Measurements from ENCODE around the gene DCAF5. TPM values are rescaled to one million over a fixed set of nuclear protein-coding genes. Genes with fewer than 3 reads are reported as not detected.

Gene DCAF5
- total RNA-seq, 1 experiment from 2014 or later, result 12.8 TPM

DNA sequence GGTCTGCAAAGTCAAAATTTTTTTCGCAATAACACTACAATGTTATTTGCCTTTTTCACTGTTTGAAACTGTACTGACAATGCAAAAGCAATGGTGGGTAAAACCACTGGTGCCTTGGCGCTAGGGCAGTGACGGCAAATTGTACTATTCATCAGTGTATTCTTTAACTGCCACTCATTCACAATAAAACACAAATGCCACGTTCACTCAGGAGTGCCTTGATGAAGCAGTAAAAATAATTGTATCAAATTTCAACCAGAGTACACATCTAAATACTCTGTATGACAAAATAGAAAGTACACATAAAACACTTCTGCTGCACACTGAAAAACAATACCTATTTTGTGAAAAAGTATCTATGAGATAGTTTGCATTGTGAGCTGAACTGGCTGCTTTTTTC, 17.8 kb downstream of the DCAF5 start:
- Histone ChIP-seq H3K27ac (no peak overlapping the region), H3K4me1 (replicated peaks) (peaks cover 29% of the 10 kb centered on the region), H3K36me3 (no peaks in the 10 kb centered on the region), H3K4me3 (no peak overlapping the region), H3K27me3 (replicated peaks) (no peaks in the 10 kb centered on the region), H3K9me3 (replicated peaks) (no peaks in the 10 kb centered on the region)
- DNase-seq (ENCODE audit: low read depth in 1 of 2, low spot score in 2 of 2), result no peak

DNA sequence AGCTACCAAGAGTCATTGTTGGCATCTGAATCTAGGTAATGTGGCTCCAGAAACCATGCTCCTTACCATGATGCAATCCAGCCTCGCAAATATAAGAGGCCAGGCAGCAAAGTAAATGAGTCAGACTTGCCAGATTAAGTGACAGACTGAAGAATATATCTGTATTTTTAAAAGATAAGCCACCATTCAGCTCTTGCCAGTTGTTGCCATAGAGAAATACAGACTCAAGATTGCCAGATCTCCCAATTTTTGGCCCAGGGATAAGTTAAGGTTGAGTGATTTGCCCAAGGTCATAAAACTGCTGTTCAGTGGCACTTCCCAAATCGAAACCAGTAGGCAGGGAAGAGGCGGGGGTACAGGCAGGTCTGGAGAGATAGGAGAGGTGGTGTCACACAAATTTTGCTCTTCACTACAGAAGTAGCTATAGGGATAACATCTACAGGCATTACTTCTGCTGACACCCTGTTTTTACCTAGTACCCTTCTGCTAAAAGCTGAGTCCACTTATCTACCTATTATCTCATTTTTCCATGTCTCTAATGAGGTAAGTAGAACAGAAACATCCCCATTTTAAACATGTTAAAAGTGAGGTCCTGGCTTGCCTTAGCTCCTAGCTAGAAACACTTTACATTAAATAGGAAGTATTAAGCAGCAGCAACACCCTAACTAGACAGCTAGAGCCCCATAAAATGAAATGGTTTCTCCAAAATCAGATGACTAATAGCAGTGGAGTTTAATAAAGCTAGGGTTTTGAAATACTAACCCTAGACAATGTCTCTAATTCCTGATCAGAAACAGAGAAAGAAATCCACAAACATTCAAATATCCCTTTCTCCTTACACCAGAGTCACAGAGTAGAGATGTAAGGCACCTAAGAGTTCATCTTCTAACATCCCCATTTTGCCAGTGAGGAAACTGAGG, 19.5 kb downstream of the DCAF5 start:
- Histone ChIP-seq H3K4me1 (replicated peaks) (peaks cover 34% of the 10 kb centered on the region), H3K9me3 (replicated peaks) (no peaks in the 10 kb centered on the region), H3K27me3 (replicated peaks) (no peaks in the 10 kb centered on the region), H3K4me3 (no peak overlapping the region), H3K27ac (no peak overlapping the region), H3K36me3 (no peaks in the 10 kb centered on the region)
- peak in 1 of 2 experiments; percentile 11 for DNase-seq (ENCODE audit: low read depth in 1 of 2, low spot score in 2 of 2)

DNA sequence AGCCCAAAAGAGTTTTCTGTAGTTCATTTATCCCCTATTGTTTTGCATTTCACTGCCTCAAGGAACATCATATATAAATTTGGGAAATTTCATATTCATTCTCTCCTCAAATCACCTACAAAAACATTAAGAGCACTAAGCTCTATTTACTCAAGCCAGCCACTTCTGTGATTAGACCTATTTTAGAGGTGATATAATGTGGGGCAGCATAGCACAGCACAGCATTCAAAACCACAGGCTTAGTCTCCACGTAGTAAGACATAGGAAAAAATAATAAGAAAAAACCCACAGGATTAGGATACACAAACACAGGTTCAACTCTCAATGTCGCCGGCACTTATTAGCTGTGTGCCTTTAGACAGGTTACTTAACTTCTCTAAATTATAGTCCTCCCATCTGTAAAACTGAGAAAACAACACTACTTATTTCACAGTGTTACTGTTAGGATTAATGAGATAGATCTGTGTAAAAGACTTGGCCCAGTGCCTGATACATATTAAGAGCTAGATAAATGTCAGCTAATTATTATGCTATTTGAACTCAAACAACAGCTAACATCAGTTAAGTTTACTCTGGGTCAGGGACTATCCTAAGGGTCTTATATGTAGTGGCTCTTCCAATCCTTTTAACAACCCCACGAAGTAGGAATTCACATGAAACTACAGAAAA, 20.3 kb downstream of the DCAF5 start:
- Histone ChIP-seq H3K27me3 (replicated peaks) (no peaks in the 10 kb centered on the region), H3K4me1 (replicated peaks) (peaks cover 26% of the 10 kb centered on the region), H3K9me3 (replicated peaks) (no peaks in the 10 kb centered on the region), H3K4me3 (no peak overlapping the region), H3K36me3 (no peaks in the 10 kb centered on the region), H3K27ac (no peak overlapping the region)
- no peak for DNase-seq (ENCODE audit: low read depth in 1 of 2, low spot score in 2 of 2)

DNA sequence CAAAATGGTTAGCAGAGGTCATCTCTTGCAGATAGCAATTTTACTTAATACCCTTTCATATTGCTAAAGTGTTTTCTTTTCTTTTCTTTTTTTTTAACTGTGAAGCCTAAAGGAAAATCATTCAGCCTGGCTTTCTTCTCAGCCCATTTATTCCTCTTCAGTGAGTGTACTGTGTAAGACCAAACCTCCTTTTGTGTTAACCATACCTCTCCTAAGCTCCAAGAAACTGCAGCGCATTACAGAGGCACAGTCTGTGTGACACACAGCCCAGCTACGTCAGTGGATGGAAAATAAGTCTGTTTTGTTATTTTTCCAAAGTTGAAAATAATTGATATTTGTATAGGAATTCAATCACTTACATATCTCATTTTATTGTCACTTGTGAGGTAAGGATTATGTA, 21.7 kb downstream of the DCAF5 start:
- no peaks in the 10 kb centered on the region for H3K36me3 ChIP-seq
- no peak for DNase-seq (ENCODE audit: low read depth in 1 of 2, low spot score in 2 of 2)
- no peaks in the 10 kb centered on the region for H3K27me3 ChIP-seq (replicated peaks)
- H3K9me3 ChIP-seq (replicated peaks), result no peaks in the 10 kb centered on the region
- no peak overlapping the region for H3K4me3 ChIP-seq
- H3K27ac ChIP-seq, result no peak overlapping the region
- peaks cover 18% of the 10 kb centered on the region for H3K4me1 ChIP-seq (replicated peaks)

DNA sequence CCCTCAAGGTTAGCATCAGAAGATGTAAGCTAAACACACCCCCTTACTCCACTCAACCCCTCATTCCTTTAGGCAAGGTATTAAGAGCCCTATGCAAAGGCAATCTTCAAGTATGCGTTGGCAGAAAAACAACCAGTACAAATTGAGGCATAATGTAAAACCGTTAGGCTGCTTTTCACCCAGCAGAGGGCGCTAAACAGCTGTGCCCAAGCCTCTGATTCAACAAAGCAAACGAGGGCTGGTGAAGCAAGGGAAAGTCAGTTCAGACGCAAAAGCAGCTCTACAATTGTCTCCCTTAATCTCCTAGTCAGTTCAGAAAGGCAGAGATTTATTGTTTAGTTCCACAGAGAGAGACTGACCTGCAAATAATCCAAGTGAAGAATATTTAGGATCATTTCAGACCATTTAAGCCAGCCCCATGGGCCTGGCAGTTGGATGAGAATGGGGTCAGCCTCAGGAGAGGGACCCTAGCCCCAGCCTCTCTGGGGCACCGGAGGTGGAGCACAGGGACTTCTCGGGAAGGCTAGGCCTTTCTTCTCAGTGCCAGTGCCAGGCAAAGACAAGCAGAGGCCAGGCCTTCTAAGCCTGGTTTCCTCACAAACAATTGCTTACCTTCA, 23.5 kb downstream of the DCAF5 start:
- no peaks in the 10 kb centered on the region for H3K9me3 ChIP-seq (replicated peaks)
- peak; percentile 52 to 70 for DNase-seq (ENCODE audit: low read depth in 1 of 2, low spot score in 2 of 2)
- H3K27ac ChIP-seq, result 0 out of 2 replicates have a peak overlapping the region, but pooled peaks have one; percentile 10
- H3K27me3 ChIP-seq (replicated peaks), result no peaks in the 10 kb centered on the region
- H3K36me3 ChIP-seq, result no peaks in the 10 kb centered on the region
- H3K4me1 ChIP-seq (replicated peaks), result peaks cover 18% of the 10 kb centered on the region
- no peak overlapping the region for H3K4me3 ChIP-seq

DNA sequence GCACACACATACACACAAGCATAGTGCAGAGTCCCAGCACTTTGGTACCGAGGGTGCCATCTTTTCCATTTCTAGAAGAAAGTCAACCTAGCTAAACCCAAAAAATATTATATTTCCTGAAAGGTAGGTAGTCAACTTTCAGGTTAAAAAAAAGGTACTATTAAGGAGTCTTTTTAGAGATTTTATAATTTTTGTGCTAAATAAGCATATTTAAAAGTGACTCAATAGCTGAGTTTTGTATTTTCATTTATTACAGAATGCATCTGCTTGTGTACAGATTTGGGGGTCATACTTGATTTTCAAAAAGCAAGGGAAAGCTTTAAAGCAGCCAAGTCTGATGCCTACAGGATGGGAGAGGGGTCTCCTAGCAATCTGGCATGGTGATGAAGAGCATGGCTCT, 34.6 kb downstream of the DCAF5 start:
- Histone ChIP-seq H3K27me3 (replicated peaks) (no peaks in the 10 kb centered on the region), H3K36me3 (peaks cover 29% of the 10 kb centered on the region)

DNA sequence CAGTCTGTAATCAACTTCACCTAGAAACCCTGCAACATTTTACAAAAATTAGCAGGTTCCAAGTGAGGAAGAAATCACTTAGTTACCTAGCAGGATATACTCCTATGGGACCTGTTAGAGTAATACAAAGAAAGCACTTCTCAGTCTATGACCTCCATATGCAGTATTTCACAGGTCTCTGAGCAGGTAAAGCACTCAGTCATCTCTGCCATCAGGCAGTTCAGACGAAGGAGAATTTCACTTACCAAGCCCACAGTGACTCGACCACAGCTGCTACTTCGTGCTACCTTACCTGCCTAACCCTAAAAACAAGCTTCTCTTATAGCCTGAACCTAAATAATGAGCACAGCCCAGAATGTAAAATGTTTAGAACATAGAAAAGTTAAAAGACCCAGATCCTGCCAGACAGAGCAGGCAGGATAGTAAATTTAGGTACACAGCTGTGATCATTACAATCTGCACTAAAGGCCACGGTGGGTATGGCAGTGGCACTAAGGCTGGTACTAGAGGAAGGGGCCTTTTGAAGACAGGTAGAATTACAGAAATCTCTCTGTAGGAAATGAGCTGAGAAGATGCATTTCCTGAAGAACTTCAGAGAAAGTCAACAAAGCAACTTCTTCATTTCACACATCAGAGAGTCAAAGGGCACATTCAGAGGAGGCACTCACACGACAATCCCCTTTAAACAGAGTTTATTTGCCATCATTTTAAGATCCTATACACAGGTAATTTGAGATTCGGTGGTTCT, 35.7 kb downstream of the DCAF5 start:
- Histone ChIP-seq H3K36me3 (peaks cover 29% of the 10 kb centered on the region), H3K27me3 (replicated peaks) (no peaks in the 10 kb centered on the region), H3K4me3 (no peak overlapping the region), H3K9me3 (replicated peaks) (no peaks in the 10 kb centered on the region), H3K4me1 (replicated peaks) (no peaks in the 10 kb centered on the region), H3K27ac (no peak overlapping the region)
- DNase-seq (ENCODE audit: low read depth in 1 of 2, low spot score in 2 of 2), result no peak

More for the DNA sequence above, 34.6 kb downstream of the DCAF5 start:
- Histone ChIP-seq H3K4me1 (replicated peaks) (no peaks in the 10 kb centered on the region), H3K27ac (no peak overlapping the region), H3K9me3 (replicated peaks) (no peaks in the 10 kb centered on the region), H3K4me3 (no peak overlapping the region)
- no peak for DNase-seq (ENCODE audit: low read depth in 1 of 2, low spot score in 2 of 2)

DNA sequence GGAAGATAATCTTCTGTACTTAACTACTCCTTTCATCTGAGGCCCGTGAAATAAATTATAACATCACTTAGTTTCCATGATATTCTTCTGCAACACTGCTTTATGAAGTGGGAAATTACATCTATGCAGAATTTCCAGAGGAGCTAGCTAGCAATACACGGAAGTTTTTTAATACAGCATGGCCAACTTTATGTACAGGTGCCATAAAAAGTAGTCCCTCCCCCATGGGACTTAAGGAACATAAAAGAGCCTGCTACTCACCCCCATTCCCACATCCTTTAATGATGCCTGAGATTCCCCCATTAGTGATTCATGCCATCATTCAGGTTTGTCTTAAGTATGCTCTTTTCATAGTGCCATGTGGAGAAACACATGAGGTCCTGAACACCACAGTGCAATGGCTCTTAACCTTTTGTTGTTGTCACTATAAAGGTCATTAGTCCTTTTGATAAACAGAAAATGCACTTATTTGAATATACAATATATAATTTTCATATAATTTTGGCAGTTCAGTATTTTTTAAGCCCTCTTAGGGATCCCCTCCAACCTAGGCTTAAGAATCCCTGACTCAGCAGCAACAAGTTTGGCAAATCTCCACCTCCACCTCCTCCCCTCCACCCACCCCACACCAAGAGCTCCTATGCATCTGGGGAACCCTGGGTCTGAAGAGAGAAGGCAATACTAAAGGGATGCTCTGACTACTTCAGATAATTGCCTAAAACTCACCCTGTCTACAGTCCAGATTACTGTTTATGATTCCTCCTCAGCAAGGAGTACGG, 37.3 kb downstream of the DCAF5 start:
- no peaks in the 10 kb centered on the region for H3K4me1 ChIP-seq (replicated peaks)
- no peaks in the 10 kb centered on the region for H3K27me3 ChIP-seq (replicated peaks)
- peaks cover 30% of the 10 kb centered on the region for H3K36me3 ChIP-seq

DNA sequence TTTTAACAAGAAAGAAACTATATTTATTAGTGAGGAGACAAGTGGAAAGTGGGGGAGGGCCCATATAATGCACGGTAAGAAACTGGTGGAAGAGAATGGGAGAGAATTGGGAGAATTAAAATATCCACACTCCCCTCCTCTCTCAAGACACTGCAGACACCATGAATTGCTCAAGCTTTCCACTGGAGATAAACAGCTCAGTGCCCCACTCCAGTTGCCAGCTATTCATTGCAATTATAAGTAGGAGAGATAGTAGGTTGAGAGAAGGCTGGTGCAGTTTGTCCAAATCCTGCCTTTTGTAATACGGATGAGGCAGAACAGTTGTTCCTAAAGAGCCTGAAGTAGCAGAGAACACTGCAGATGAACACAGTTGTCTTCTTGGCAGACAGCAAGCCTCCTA, 38.2 kb downstream of the DCAF5 start:
- peaks cover 22% of the 10 kb centered on the region for H3K36me3 ChIP-seq

More for the DNA sequence above, 37.3 kb downstream of the DCAF5 start:
- Histone ChIP-seq H3K4me3 (no peak overlapping the region), H3K9me3 (replicated peaks) (no peaks in the 10 kb centered on the region), H3K27ac (no peak overlapping the region)
- DNase-seq (ENCODE audit: low read depth in 1 of 2, low spot score in 2 of 2), result no peak

DNA sequence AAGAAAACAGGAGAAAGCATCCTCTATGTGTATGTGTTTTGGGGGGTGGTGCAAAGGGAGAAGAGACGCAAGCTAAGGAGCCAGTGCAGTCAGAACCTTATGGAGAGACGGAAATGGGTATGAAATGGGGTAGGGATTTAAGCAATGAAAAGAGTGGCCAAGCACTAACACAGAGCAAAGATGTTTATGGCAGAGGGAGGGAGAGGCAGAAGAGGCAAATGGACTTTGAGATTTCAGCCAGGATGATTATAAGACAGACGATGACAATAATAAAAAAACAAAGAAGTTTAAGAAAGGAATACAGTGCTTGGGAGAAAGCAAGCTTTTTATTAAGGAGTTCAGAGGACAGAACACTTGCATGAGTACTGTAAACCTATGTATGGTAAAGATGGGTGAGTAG, 44.6 kb downstream of the DCAF5 start:
- H3K9me3 ChIP-seq (replicated peaks), result no peaks in the 10 kb centered on the region
- no peak for DNase-seq (ENCODE audit: low read depth in 1 of 2, low spot score in 2 of 2)
- H3K36me3 ChIP-seq, result peaks cover 14% of the 10 kb centered on the region
- H3K4me1 ChIP-seq (replicated peaks), result 0 out of 2 replicates have a peak, but pooled peaks cover 5% of the 10 kb centered on the region
- no peak overlapping the region for H3K27ac ChIP-seq
- H3K27me3 ChIP-seq (replicated peaks), result no peaks in the 10 kb centered on the region
- H3K4me3 ChIP-seq, result no peak overlapping the region

More for the DNA sequence above, 38.2 kb downstream of the DCAF5 start:
- no peak overlapping the region for H3K4me3 ChIP-seq
- H3K4me1 ChIP-seq (replicated peaks), result 0 out of 2 replicates have a peak, but pooled peaks cover under 1% of the 10 kb centered on the region
- no peaks in the 10 kb centered on the region for H3K9me3 ChIP-seq (replicated peaks)
- no peak overlapping the region for H3K27ac ChIP-seq
- H3K27me3 ChIP-seq (replicated peaks), result no peaks in the 10 kb centered on the region
- DNase-seq (ENCODE audit: low read depth in 1 of 2, low spot score in 2 of 2), result no peak

DNA sequence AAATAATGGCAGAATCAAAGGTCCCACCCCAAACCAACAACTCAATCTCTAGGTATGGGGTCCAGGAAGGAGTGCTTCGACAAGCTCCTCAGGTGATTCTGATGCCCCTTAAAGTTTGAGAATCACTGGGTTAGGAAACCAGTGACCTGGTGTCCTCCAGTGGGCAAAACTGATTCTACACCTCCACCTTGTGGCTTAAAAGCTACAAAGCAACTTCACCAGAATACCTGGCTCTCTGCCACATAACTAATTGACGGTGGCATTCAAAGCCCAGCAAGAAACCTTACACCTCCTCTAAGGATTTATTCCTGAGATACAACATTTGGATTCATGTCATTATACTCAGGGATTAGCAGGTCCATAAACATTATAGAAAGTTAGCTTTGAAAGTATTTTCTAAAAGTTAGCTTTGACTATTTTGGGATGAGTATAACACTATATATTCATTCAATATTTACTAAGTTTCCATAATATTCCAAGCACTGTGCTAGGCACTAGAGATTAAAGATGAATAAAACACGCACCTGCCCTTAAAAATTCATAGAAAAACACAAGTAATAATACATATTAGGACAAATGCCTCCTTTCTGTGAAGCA, 45.4 kb downstream of the DCAF5 start:
- Histone ChIP-seq H3K4me1 (replicated peaks) (0 out of 2 replicates have a peak, but pooled peaks cover 5% of the 10 kb centered on the region), H3K27ac (no peak overlapping the region), H3K36me3 (peaks cover 17% of the 10 kb centered on the region), H3K4me3 (no peak overlapping the region), H3K27me3 (replicated peaks) (no peaks in the 10 kb centered on the region), H3K9me3 (replicated peaks) (no peaks in the 10 kb centered on the region)
- peak; percentile 53 to 61 for DNase-seq (ENCODE audit: low read depth in 1 of 2, low spot score in 2 of 2)

DNA sequence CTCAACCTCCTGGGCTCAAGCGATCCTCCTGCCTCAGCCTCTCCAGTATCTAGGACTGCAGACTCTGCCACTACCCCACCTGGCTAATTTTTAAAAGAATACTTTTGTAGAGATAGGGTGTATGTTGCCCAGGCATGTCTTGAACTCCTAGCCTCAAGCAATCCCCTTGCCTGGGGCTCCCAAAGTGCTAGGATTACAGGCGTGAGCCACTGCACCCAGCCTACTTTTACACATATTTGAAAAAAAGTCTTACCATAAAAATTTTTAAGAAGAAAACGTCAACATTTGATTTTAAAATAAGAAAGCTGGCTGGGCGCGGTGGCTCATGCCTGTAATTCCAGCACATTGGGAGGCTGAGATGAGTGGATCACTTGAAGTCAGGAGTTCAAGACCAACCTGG, 46.5 kb downstream of the DCAF5 start:
- DNase-seq (ENCODE audit: low read depth in 1 of 2, low spot score in 2 of 2), result no peak
- H3K36me3 ChIP-seq, result peaks cover 13% of the 10 kb centered on the region
- H3K27ac ChIP-seq, result no peak overlapping the region
- H3K4me3 ChIP-seq, result no peak overlapping the region
- H3K27me3 ChIP-seq (replicated peaks), result no peaks in the 10 kb centered on the region
- H3K4me1 ChIP-seq (replicated peaks), result peaks cover 8% of the 10 kb centered on the region; the same call in 1 of the 2 replicates
- H3K9me3 ChIP-seq (replicated peaks), result no peaks in the 10 kb centered on the region

Measured in SJSA1 (cell line).